H1 (cell line): ENCODE measurements around the gene CSF1. TPM values are rescaled to one million over a fixed set of nuclear protein-coding genes. Genes with fewer than 3 reads are reported as not detected.

ENCODE experiments used
- ASH2L ChIP-seq: fragments of 200-600, 300-600 bp; sonication (generic); IDR thresholded peaks from one replicate; pipeline ENCODE4 v1.7.1; 2017; ENCODE audit warnings: low read length
- BACH1 ChIP-seq: IDR thresholded peaks from 2 replicates; pipeline ENCODE4 v1.6.1; 2012; ENCODE audit warnings: low read length, improper control_type of control experiment
- BRCA1 ChIP-seq: IDR thresholded peaks from 2 replicates; pipeline ENCODE4 v1.6.1; 2012; ENCODE audit warnings: low read depth, low read length, improper control_type of control experiment
- CBX8 ChIP-seq: fragments of 300-800, 300-1000 bp; sonication (generic); IDR thresholded peaks from 2 replicates; pipeline ENCODE4 v1.7.1; 2016; ENCODE audit warnings: low read depth, low read length, borderline replicate concordance
- CEBPB ChIP-seq: IDR thresholded peaks from 2 replicates; pipeline ENCODE4 v1.6.1; 2012; ENCODE audit warnings: low read depth, low read length
- CHD1 ChIP-seq: IDR thresholded peaks from 2 replicates; pipeline ENCODE4 v1.6.1; 2012; ENCODE audit warnings: low read depth, low read length, improper control_type of control experiment
- CHD2 ChIP-seq: IDR thresholded peaks from 2 replicates; pipeline ENCODE4 v1.6.1; 2012; ENCODE audit warnings: low read length, improper control_type of control experiment
- CREB1 ChIP-seq: IDR thresholded peaks from 2 replicates; pipeline ENCODE4 v1.6.1; 2012; ENCODE audit warnings: inconsistent platforms
- CTBP2 ChIP-seq: IDR thresholded peaks from 2 replicates; pipeline ENCODE4 v1.7.0; 2011; ENCODE audit warnings: borderline replicate concordance, mild to moderate bottlenecking, moderate library complexity, mixed read lengths, low read length; ENCODE audit not compliant: insufficient read depth, insufficient read length
- FOSL1 ChIP-seq: IDR thresholded peaks from 2 replicates; pipeline ENCODE4 v1.6.1; 2011; ENCODE audit warnings: mild to moderate bottlenecking, low read depth, low read length, moderate library complexity; ENCODE audit not compliant: insufficient read depth
- GTF2F1 ChIP-seq: IDR thresholded peaks from 2 replicates; pipeline ENCODE4 v1.6.1; 2012; ENCODE audit warnings: low read depth, low read length, improper control_type of control experiment, borderline replicate concordance
- JUN ChIP-seq: IDR thresholded peaks from 2 replicates; pipeline ENCODE4 v1.6.1; 2011; ENCODE audit warnings: low read depth, mild to moderate bottlenecking, improper control_type of control experiment, low read length
- KDM1A ChIP-seq: fragments of 200-600, 300-600 bp; sonication (generic); IDR thresholded peaks from 2 replicates; pipeline ENCODE4 v1.7.1; 2016; ENCODE audit warnings: mild to moderate bottlenecking, low read length, borderline replicate concordance
- MAFK ChIP-seq: IDR thresholded peaks from 2 replicates; pipeline ENCODE4 v1.6.1; 2012; ENCODE audit warnings: low read depth, mild to moderate bottlenecking, improper control_type of control experiment, low read length
- NRF1 ChIP-seq: IDR thresholded peaks from 2 replicates; pipeline ENCODE4 v1.6.1; 2011; ENCODE audit warnings: mild to moderate bottlenecking, low read depth, low read length, improper control_type of control experiment
- PHF8 ChIP-seq: fragments of 200-600 bp; sonication (generic); conservative IDR thresholded peaks from 2 replicates; pipeline ENCODE4 v1.7.1; 2012; ENCODE audit warnings: low read depth, mild to moderate bottlenecking, inconsistent platforms, low read length, moderate library complexity
- POLR2A ChIP-seq, 2 experiments: IDR thresholded peaks; 1 replicate in 1 of 2; 2 replicates in 1 of 2; pipeline ENCODE4 v1.6.1; 2011; ENCODE audit warnings: low read depth in 2 of 2, low read length in 2 of 2, mild to moderate bottlenecking in 2 of 2; ENCODE audit errors: control extremely low read depth in 1 of 2
- POLR2AphosphoS5 ChIP-seq: IDR thresholded peaks from 2 replicates; pipeline ENCODE4 v1.6.1; 2011; ENCODE audit warnings: low read depth, low read length
- RFX5 ChIP-seq: IDR thresholded peaks from 2 replicates; pipeline ENCODE4 v1.6.1; 2011; ENCODE audit warnings: low read depth, low read length, improper control_type of control experiment, borderline replicate concordance
- RNF2 ChIP-seq: fragments of 200-900, 300-1000 bp; sonication (generic); IDR thresholded peaks from 2 replicates; pipeline ENCODE4 v1.7.1; 2016; ENCODE audit warnings: borderline replicate concordance, low read depth, mild to moderate bottlenecking, antibody characterized with exemption, low read length; ENCODE audit not compliant: poor library complexity, severe bottlenecking; ENCODE audit errors: missing control alignments
- SAP30 ChIP-seq: fragments of 300-600 bp; sonication (generic); IDR thresholded peaks from 2 replicates; pipeline ENCODE4 v1.7.1; 2012; ENCODE audit warnings: low read length, moderate library complexity, mild to moderate bottlenecking, inconsistent platforms; ENCODE audit not compliant: insufficient read depth, insufficient replicate concordance
- SP2 ChIP-seq: IDR thresholded peaks from 2 replicates; pipeline ENCODE4 v1.6.1; 2012; ENCODE audit warnings: mild to moderate bottlenecking, low read length, inconsistent platforms
- TAF7 ChIP-seq: optimal IDR thresholded peaks from 2 replicates; pipeline ENCODE3; 2011; ENCODE audit warnings: low read depth, mild to moderate bottlenecking, inconsistent platforms, low read length, moderate library complexity, borderline replicate concordance
- TBP ChIP-seq: IDR thresholded peaks from 2 replicates; pipeline ENCODE4 v1.6.1; 2011; ENCODE audit warnings: low read depth, low read length, improper control_type of control experiment
- TEAD4 ChIP-seq: IDR thresholded peaks from 2 replicates; pipeline ENCODE4 v1.6.1; 2012; ENCODE audit warnings: low read depth, low read length, inconsistent platforms, mixed read lengths
- ZNF274 ChIP-seq: IDR thresholded peaks from 2 replicates; pipeline ENCODE4 v1.7.0; 2012; ENCODE audit warnings: low read length, borderline replicate concordance; ENCODE audit errors: extremely low read depth
- polyA plus RNA-seq, 7 experiments: library from polyadenylated mRNA; depleted of rRNA in 3 of 7; stranded (reverse) in 5 of 7; unstranded in 2 of 7; fragments of >200 nt in 5 of 7; fragments of 200-250 nt in 2 of 7; gene quantifications; 1 replicate in 5 of 7; 2 replicates in 1 of 7; 4 replicates in 1 of 7; pipeline versions ENCODE4 v1.2.1 to v1.2.3, GENCODE V29; 2011 to 2013; ENCODE audit warnings: missing spikeins in 2 of 7, mixed read lengths in 2 of 7
- total RNA-seq: library from RNA; stranded (reverse); fragmentation: NEBNext Ultra II Directional; extraction: Animal tissue kit (Norgen Biotek cat#: 25700); gene quantifications from 2 replicates; pipeline ENCODE4 v1.2.1, GENCODE V29; 2021

Gene CSF1
- total and polyA plus RNA-seq, 2 of the 8 experiments (the other 6 are each of a cell fraction or from before 2014, with no cell fraction given): 3.3 to 5.4 TPM

DNA sequence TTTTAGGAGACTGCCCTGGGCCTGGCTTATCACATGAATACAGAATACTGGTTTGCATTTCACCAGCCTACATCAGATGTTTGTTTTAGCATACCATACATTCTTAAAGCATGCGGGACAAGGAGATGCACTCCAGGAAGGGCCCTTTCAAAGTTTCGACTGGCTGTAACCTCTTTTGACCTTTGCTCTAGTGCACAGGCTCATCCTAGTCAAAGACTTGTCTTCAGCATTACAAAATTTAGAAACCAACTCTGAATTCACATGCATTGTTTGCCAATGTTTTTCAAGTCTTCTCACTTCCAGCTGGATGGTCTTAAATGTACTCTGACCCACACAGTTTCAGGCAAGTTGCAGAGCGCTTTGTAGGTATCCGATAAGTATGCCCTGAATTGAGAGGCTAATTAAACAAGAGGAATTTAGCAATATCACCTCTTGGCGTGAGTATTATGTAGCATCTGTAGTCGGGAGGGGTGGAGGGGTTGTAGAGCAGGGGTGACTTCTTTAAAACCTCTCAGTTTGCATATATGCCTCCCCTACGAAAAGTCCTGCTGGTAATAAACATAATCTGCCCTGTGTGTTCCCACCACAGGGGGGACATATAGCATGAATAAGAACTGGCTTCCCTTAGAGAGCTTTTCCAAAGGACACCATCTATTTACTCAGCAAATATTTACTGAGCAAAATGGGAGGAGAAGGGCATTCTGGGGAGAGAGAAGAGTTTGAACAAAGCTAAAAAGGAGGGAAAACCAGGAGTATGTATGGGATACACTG is 49.5 kb downstream of the CSF1 start (continued):
- TF ChIP-seq ASH2L (peak; percentile 23), CHD2 (no peak), CHD1 (no peak), RNF2 (no peak), TBP (no peak), POLR2AphosphoS5 (no peak), FOSL1 (no peak), CTBP2 (no peak), POLR2A (IDR thresholded peaks at IDR 0.05; ENCODE audit: control extremely low read depth in 1 of 2, low read depth in 2 of 2, low read length in 2 of 2) (no peak), GTF2F1 (no peak), PHF8 (no peak), BRCA1 (no peak), KDM1A (no peak), TAF7 (no peak), CREB1 (no peak), SAP30 (no peak), CBX8 (no peak), BACH1 (no peak), CEBPB (no peak), RFX5 (no peak), ZNF274 (no peak), NRF1 (no peak), TEAD4 (peak; percentile 89), MAFK (no peak), JUN (no peak), SP2 (no peak)
